CD4-positive, alpha-beta T cell treated with Interleukin-4 for 4 hours (primary cell): Measurements from ENCODE around the gene WDFY3.

Source experiments
- DNase-seq: peaks from one replicate; pipeline ENCODE4 v3.0.0-alpha.2; 2020

WDFY3 gene

DNA sequence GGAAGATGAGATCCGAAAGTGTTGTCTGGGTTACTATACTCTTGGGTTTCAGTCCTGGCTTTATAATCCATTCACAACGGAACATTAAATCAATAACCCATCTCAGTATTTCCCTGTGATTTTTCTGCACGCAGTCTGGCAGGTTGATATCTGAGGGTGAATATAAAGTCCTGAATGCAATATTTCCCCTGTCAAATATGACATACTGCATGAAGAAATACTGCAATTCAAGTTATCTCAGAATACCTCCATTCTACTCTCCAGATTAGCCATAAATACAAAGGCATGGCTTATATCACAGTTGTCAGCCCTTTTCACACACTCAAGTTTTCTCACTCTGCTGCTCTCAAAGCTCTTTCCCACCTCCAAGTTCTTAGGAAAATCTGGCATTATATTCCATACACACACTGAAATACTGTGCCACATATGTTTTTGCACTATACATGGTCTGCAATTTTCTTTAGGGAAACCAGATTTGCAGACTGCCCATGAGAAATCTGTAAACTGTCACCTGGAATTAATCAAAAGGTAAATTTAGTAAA is 64.7 kb downstream of the WDFY3 start:
- DNase-seq = no peak

DNA sequence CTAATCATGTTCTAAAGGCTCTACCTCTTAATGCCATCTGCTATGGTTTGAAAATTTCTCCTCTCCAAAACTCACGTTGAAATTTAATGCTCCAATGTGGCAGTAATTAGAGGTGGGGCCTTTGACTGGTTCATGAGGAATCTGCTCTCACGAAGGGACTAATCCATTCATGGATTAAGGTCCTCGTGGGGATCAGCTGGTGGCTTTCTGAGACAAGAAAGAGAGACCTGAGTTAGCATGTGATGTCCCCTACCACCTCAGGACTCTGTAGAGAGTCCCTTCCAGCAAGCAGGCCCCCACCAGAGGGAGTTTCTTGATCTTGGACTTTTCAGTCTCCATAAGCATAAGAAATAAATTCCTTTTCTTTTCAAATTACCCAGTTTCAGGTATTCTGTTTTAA is 65.3 kb downstream of the WDFY3 start:
- no peak for DNase-seq

DNA sequence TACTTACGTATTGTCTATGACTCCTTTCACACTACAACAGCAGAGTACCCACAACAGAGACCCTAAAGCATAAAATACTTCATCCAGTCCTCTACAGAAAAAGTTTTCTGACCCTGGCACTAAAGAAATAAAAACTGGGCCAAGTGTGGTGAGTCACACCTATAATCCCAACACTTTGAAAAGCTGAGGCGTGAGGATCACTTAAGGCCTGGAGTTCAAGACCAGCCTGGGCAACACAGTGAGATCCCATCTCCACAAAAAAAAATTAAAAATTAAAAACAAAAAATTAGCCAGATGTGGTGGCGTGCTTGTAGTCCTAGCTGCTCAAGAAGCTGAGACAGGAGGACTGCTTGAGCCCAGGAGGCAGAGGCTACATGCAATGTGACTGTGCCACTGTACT is 66.9 kb downstream of the WDFY3 start:
- DNase-seq = no peak

DNA sequence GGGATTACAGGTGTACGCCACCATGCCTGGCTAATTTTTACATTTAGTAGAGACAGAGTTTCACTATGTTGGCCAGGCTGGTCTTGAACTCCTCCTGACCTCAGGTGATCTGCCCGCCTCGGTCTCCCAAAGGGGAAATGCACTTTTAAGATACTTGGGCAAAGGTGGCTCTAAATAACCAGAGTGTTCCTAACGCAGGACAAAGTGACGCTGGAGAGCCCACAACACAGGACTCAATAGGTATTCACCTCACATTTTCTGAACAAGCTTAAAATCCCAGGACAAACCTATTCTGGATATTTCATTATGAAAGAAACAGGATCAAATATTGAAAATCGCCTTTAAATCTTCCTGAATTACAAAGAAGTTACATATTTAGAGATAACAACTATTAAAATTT is 69.0 kb downstream of the WDFY3 start:
- no peak for DNase-seq

DNA sequence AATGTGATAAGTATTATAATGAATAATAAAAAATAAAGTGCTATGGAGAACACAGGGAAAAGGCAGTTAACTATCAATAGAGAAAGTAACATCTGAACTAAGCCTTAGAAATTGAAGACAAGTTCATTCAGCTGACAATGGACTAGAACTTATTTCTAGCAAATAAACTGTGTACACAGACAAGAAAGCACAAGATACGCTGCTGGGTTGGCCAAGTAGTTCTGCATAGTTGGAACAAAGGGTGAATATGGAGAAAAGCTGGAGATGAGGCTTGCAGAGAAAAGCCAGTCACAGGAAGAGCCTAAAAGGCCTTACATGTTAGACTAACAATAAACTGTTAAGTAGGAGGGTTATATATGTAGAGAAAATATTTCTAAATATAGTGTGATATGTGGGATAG is 71.2 kb downstream of the WDFY3 start:
- DNase-seq = no peak

DNA sequence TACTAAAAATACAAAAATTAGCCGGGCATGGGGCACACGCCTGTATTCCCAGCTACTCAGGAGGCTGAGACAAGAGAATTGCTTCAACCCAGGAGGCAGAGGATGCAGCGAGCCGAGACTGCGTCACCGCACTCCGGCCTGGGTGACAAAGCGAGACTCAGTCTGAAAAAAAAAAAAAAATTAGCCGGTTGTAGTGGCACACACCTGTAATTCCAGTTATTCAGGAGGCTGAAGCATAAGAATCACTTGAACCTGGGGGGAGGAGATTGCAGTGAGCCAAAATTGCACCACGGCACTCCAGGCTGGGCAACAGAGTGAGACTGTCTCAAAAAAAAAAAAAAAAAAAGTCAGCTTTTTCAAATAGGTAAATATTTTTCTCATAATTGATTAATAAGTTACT is 71.9 kb downstream of the WDFY3 start:
- DNase-seq = no peak

DNA sequence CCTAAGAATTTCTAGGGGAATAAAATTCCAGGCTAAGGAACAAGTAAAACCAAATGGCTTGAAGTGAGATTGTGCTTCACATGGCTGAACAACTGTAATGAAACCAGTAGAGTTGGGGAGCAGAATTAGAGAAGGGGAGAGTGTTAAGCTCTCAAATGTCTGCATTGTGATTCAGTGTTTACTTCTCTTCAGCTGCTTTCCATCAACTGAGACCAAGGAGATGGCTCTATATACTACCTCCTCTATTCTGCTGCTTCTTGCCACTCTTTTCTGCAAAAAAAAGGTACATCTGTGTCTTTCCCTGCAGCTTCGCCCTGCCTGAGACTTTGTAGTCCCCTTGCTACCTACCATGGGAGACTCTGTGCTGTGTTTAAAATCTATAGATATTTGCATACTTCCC is 73.5 kb downstream of the WDFY3 start:
- no peak for DNase-seq

DNA sequence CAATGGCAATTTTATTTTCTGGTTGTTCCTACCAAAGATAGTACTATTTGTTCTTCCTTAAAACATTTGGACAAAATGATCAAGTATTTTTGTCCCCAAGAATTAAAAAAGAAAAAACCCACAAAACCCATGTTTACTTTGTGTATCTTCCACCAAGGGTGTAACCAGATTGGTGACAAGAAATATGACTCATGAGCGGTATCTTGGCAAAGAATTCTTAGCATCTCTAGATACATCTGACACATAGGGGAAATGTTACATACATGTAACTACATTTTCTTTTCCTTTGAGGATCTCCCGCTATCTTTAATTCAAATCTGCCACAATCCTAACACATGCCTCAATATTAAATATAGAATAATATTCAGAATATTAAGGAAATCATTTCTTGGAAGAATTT is 78.7 kb downstream of the WDFY3 start:
- DNase-seq = no peak

DNA sequence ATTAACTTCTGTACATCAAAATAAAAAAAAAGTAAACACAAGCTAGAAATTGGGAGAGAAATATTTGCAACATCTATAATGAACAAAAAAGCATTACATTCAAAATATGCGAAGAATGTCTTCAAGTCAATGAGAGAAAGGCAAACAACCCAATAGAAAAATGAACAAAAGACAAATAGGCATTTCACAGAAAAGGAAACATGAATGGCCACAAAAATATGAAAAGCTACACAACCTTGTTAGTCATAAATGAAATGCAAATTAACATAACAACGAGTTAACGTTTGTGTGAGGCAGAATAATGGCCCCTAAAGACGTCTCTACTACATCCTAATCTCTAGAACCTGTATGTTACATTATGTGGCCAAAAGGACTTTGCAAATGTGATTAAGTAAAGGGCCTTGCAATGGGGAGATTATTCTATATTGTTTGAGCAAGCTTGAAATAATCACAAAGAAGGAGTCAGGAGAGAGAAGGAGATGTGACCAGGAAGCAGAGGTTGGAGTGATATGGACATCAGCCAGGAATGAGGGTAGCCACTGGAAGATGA is 86.8 kb downstream of the WDFY3 start:
- no peak for DNase-seq

DNA sequence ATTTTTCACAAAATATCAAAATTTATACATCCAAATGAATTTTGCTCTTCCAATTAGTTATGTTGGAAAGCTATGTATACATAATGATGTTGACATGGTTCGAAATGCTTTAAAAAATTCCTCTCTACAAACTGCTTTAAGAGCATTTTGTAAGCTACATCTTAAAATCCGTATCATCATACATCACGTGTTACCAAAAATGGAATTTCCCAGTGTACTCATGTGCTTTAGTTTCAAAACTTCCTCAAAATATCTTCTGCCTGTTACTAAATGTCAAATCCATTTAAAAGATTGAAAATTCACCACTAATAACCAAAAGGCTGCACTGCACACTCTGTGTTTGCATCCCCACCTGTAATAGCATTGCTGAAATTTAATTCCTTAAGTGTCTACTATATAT is 87.9 kb downstream of the WDFY3 start:
- DNase-seq = no peak

DNA sequence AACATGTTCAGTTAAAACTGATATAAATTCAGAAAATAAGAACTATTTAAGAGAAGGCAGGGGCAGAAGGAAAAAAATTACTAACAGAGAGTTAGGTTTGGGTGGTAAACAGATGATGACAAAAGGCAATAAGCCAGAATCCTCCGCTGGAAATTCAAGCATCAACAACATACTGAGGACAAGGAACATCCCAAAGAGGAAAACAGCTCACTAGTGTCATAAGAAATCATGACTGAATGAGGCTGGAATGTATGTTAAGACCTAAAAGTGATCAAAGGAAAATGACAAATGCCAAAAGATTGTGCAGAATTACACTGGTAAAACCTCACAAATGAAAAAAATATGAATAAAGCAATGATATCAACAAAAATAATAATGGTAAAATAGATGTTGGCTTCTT is 88.4 kb downstream of the WDFY3 start:
- DNase-seq = no peak

DNA sequence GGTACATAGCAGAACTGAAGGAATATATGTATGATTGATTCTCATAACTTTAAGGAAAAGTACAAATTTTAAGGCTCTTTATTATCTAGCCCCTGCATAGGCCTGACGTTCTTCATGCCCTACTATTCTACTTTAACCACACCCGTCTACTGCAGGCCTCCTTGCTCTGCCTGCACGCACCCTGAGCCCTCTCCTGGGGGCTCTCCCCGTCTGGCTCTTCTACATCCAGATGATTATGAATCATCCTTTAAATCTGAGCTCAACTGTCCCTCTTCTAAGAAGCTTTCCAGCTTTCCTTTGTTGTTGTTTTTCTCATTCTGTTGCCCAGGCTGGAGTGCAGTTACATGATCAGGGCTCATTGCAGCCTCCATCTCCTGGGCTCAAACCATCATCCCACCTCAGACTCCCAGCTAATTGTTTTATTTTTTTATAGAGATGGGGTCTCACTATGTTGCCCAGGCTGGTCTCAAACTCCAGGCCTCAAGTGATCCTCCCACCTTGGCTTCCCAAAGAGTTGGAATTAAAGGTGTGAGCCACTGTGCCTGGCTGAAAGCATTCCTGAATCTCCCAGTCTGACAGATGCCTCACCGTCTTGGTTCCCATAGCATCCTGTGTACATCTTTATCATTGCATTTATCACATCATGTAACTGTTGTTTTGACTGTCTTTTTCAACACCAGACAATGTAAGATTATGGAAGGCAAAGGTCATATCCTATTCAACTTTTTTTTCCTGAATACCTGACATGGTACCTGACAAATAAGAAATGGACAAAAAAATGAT is 89.2 kb downstream of the WDFY3 start:
- no peak for DNase-seq

DNA sequence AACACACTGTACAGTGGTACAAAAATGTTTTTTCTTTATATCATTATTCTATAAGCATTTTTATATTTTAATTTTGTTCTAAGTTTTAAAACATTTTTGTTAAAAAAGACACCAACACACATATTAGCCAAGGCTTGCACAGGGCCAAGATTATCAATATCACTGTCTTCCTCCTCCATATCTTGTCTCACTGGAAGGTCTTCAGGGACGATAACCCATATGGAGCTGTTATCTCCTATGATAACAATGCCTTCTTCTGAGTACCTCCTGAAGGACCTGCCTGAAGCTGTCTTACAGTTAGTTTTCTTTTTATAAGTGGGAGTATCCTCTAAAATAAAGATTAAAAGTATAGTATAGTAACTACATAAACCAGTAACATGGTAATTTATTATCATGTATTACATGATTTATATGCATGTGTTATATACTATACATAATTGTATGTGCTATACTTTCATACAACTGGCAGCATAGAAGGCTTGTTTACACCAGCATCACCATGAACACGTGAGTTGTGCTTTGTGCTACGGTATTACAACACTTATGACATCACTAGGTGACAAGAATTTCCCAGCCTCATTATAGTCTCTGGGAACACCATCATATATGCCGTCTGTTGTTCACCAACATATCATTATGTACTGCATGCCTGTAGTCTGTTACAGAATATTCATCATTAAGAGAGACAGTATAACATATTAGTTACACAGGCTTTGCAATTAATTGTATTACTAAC is 90.7 kb downstream of the WDFY3 start:
- no peak for DNase-seq

DNA sequence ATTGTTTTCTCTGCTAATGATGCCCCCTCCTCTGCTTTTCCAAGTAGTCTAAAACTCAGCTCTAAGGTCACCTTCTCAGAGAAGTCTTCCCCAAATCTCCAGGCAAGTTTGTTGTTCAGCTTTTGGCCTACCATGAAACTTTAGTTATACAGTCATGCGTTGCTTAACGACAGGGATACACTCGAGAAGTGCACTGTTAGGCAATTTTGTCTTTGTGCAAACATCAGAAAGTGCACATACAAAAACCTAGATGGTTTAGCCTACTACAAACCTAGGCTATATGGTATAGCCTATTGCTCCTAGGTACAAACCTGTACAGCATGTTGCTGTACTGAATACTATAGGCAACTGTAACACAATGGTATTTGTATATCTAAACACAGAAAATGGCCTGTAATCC is 91.9 kb downstream of the WDFY3 start:
- DNase-seq = no peak

DNA sequence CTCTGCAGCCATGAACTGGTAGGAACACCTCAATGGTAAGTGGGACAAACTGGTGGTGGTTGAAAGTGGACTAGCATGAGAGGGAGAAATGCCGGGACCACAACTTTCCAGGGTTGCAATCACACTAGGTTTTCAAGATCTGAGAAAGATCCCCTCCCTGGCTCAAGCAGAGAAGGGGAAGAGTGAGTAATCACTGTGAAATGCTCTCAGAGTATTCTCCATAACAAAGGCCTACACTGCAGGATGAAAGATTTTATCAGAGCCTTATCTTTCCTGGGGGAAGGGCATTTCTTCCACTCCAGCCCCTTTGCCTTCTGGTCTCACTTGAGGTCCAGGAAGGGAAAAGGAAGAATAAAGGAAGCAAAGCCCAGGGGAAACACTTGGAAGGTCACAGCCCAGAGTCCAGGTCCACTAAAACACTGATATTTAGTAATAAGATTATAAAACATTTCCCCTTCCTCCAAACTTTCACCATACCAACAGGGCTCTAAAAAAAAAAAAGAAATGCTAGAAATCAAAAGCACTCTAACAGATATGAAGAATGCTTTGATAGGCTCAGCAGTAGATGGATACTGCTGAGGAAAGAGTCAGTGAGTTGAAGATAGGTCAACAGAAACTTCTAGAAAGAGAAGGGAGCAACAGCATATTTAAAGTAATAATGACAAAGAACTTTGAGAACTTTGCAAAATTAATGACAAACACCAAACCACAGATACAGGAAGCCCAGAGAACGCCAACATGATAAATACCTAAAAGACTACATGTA is 95.9 kb downstream of the WDFY3 start:
- DNase-seq = no peak

DNA sequence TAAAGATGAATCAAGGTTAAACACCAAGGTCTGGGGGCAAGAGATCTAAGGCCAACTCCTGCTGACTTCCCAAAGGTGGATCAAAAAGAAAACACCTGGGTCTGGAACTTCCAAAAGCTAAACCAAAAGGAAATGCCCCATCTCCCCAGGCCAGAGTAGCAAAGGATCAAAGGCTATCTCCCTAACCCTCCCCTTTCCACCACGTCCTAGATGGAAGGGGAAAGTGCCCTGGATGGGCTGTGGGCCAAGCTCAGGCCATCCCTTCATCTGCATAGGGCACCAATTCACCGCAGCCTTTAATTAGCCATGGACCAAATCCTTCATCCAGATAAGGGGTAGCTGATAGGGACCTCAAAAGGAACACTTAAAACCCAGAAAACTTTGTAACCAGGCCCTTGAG is 100.2 kb downstream of the WDFY3 start:
- DNase-seq = no peak

DNA sequence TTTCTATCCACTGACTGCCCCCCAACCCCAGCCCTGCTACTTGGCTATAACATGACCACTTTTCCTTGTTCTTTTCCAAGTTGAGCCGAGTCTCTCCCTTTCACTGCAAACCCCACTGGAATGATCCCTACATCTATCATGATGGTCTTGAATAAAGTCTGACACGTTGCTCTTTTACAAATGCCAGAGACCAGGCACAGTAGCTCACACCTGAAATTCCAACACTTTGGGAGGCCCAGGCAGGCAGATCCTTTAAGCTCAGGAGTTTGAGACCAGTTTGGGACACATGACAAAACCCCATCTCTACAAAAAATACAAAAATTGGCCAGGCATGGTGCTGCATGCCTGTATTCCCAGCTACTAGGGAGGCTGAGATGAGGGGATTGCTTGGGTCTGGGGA is 100.9 kb downstream of the WDFY3 start:
- DNase-seq = no peak

DNA sequence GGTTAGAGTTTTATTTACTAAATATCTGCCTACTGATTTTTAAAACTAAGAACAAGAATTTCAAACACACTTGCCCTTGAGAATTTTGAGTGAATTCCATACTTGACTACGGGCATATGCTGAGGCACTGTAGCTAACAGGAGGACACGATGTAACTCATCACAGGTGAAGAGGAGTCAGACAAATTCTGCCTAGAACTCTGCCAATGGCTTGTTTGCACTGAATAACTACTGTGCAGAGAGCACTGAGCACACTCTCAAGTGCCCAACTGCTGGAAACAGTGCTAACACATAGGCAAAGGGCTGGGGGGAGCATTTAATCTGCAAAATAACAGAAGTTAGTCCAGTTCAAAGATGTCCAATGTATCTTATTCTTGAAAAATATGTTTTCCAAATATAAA is 104.4 kb downstream of the WDFY3 start:
- no peak for DNase-seq

DNA sequence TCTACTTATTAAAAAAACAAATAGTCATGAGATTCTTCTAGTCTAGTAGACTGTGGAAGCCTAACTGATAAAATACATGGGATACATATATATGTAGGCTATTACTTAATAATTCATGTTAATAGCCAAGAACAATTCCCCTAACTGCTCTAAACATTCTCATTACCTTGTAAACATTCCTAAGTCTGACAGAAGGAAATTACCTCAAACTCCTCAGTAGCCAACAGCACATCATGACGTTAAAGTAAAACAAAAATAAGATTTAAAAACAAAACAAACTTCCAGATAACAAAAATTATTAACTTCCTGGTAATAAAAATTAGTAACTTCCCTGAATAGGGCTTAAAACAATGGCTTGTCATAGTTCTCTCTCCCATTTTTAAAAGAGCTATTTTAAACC is 109.2 kb downstream of the WDFY3 start:
- no peak for DNase-seq

DNA sequence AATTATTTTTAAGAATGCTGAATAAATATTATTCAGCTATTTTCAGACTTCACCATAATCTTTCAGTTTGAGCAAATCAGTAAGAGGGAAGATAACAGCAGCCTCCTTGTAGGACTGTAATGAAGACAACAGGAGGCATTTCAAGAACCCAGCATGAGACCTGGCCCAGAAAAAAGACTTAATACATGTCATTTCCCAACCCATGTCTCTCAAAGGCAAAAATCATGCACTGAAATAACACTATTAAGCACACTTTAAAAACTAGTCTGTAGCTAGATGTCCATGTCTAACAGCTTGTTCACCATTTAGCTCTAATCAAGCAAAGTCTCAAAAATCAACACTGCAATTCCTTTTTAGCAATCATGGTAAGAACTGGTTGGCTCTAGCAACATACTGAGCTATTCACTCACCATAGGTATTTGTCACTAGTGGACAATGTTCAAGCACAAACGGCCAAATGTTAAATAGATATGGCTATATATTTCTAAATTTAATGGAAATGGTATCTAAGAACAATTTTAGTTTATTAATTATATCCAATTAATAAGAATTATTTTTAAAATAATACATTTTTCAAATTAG is 109.9 kb downstream of the WDFY3 start:
- no peak for DNase-seq

DNA sequence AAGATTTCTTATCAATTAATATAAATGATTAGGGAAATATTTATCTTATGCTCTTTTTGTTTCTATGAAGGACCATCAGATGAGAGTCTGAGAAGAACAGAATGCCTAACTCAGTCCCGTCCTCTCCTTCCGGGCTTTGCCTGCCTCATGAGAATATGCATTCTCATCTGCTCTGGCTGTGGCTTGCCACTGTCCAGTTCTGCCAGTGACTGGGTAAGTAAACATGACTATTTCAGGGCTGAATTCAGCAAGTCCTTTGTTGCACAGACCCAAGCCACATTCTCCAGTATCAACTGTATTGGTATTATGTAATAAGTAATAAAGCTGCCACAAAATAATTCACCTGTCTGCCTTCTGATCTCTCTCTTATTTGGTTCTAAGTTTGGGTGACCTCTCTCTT is 110.7 kb downstream of the WDFY3 start:
- no peak for DNase-seq

DNA sequence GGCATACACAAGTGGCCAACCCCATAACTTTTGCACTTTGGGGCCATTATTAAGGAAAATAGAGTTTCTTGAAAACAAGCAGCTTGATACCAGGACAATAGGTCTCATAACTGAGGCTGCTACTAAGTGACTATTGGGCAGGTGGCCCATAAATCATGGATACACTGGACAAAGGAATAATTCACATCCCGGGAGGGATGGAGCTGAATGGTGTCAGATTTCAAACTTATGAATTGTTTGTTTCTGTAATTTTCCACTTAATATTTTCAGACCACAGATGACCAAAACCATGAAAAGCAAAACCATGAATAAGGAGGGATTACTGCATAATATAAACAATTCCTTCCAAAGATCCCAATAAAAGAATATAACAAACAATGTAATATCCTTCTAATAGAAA is 114.4 kb downstream of the WDFY3 start:
- no peak for DNase-seq

DNA sequence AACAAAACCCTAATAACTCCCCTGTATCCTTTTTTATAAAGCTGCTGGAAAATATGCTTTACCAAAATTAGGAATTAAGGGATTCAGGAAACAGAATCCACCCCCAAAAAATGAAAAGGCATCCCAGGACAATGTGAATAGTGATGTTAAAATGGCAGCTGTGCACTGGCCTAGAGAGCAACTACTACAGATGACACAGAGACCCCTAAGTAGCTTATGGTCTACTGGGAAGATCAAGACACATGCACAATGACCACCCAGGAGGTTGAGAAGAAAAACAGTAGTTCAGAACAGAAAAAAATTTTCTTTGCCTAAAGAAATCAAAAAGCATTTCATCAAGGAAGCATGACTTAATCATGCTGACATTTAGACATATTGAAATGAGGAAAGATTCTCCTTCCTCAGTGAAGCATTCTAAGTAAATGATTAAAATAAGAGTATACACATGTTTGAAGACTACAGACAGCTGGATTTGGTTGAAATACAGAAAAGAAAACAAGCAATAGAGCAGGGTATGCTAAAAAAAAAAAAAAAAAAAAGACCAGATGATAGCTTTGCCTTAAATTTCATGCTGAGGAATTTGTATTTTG is 117.3 kb downstream of the WDFY3 start:
- DNase-seq = no peak
